SK-N-MC (cell line): ENCODE results near the gene PLSCR1.

Experiments used
- EZH2 ChIP-seq: fragments of 200-600 bp; sonication (generic); IDR thresholded peaks from one replicate; pipeline ENCODE4 v1.6.1; 2017; ENCODE audit warnings: antibody characterized with exemption
- POLR2AphosphoS5 ChIP-seq: IDR thresholded peaks from 2 replicates; pipeline ENCODE4 v1.6.1; 2012; ENCODE audit warnings: mild to moderate bottlenecking, low read depth, low read length, borderline replicate concordance

DNA sequence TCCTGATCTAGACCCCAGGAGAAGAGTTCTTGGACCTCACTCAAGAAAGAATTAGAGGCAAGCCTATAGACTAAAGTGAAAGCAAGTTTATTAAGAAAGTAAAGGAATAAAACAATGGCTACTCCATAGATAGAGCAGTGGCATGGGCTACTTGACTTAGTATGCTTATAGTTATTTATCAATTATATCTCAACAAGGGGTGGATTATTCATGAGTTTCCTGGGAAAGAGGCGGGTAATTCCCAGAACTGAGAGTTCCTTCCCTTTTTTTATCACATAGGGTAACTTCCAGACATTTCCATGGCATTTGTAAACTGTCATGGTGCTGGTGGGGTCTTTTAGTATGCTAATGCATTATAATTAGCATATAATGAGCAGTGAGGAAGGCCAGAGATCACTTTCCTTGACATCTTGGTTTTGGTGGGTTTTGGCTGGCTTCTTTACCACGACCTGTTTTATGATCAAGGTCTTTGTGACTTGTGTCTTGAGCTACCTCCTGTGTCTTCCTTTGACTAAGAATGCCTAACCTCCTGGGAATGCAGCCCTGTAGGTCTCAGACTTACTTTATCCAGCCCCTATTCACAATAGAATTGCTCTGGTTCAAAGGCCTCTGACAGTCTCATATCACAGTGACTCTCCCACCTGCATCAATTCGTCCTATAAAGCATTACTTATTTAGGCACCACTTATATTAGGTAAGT is 39.8 kb downstream of the PLSCR1 start:
- TF ChIP-seq EZH2 (no peak), POLR2AphosphoS5 (no peak)
